ENCODE data around the gene FGF18. TPM values are rescaled to one million over a fixed set of nuclear protein-coding genes. Genes with fewer than 3 reads are reported as not detected.

FGF18 gene
- total RNA-seq, 1 experiment from 2014 or later: 0.94 TPM

DNA sequence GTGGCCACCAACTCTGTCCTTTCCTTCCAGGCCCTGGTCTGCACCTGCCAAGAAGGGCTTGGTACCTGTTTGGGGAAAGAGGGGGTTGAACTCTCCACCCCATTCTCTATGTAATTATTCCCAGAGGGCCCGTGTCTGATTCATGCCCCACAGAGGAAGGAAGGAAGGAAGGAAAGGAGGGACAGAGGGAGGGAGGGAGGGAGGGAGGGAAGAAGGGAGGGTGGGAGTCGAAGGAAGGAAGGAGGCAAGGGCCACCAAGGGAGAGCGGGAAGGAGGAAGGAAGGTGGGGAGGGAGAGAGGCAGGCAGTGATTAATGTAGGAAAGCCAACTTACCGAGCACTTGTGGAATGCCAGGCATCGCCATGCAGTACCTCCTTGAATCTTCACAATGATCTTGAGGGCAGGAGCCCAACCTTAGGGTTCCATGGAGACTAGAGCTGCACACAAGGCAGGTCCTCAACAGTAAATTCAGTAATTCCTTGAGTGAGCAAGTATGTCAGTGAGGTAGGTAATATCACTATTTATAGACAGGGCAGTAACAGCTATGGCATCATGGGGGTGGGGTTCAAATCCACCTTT lies 75.8 kb downstream of the FGF18 start:
- H3K9me3 Mint-ChIP-seq: no peaks in the 10 kb centered on the region
- no peak overlapping the region for H3K9ac ChIP-seq (ENCODE audit: extremely low read depth, insufficient read length, low read length)

More for the DNA sequence above, 75.8 kb downstream of the FGF18 start:
- Histone ChIP-seq H2BK15ac (ENCODE audit: low read depth, low read length) (no peak overlapping the region), H3T11ph (ENCODE audit: low read length) (no peak overlapping the region), H2BK120ac (ENCODE audit: low read depth, low read length, poor library complexity, severe bottlenecking) (no peak overlapping the region), H3K4me2 (ENCODE audit: insufficient read depth, insufficient read length, low read length) (no peak overlapping the region), H4K5ac (ENCODE audit: insufficient read length, low read depth, low read length) (no peak overlapping the region), H3K9me3 (ENCODE audit: control insufficient read depth, low read depth, low read length) (no peaks in the 10 kb centered on the region), H2BK20ac (ENCODE audit: low read depth, low read length, poor library complexity, severe bottlenecking) (no peak overlapping the region), H2AK5ac (ENCODE audit: insufficient read length, low read length) (no peak overlapping the region), H3K4me1 (ENCODE audit: insufficient read depth, low read length) (peaks cover 4% of the 10 kb centered on the region; the same call in 1 of the 2 replicates), H4K20me1 (ENCODE audit: control insufficient read depth, insufficient read depth, insufficient read length) (no peaks in the 10 kb centered on the region), H3K79me2 (ENCODE audit: insufficient read depth, low read length) (no peaks in the 10 kb centered on the region), H2BK12ac (ENCODE audit: insufficient read length, low read depth, low read length) (no peak overlapping the region), H3K27ac (ENCODE audit: insufficient read length, low read depth, low read length) (no peak overlapping the region), H3K27me3 (ENCODE audit: insufficient read depth, low read length) (no peaks in the 10 kb centered on the region), H3K23ac (ENCODE audit: insufficient read length, low read depth, low read length) (no peak overlapping the region), H3K18ac (ENCODE audit: insufficient read length, low read depth, low read length) (no peak overlapping the region), H2AFZ (ENCODE audit: low read length) (no peak overlapping the region), H4K8ac (replicated peaks; ENCODE audit: insufficient read length, low read depth, low read length) (no peak overlapping the region), H3K14ac (ENCODE audit: insufficient read depth, low read length) (no peak overlapping the region), H3K56ac (ENCODE audit: insufficient read length, low read depth, low read length) (no peak overlapping the region), H3K79me1 (ENCODE audit: insufficient read depth, low read depth, low read length, poor library complexity, severe bottlenecking) (no peaks in the 10 kb centered on the region), H2BK5ac (ENCODE audit: insufficient read length, low read length) (no peak overlapping the region), H4K91ac (ENCODE audit: insufficient read length, low read depth, low read length) (no peak overlapping the region), H3K4ac (ENCODE audit: low read depth, low read length) (no peak overlapping the region), H3K23me2 (ENCODE audit: insufficient read length, low read depth, low read length, poor library complexity, severe bottlenecking) (no peaks in the 10 kb centered on the region)
- H3K36me3 Mint-ChIP-seq (ENCODE audit: insufficient read depth in 1 of 3, low read depth in 3 of 3): no peaks in the 10 kb centered on the region
- WGBS (ENCODE audit: extremely low coverage, insufficient read length, low lambda C conversion rate): no CpG with 5 or more reads among the region's 5 CpGs
- no peak for DNase-seq
- peak overlapping the region; percentile 89 to 94 (median 89); a peak in 4 of 7 replicates for H3K27ac Mint-ChIP-seq
- peaks cover 2% of the 10 kb centered on the region; the same call in 1 of the 2 replicates for H3K27me3 Mint-ChIP-seq (ENCODE audit: low read depth)
- H3K4me3 Mint-ChIP-seq: no peak overlapping the region
- TF ChIP-seq, protein P1, sequence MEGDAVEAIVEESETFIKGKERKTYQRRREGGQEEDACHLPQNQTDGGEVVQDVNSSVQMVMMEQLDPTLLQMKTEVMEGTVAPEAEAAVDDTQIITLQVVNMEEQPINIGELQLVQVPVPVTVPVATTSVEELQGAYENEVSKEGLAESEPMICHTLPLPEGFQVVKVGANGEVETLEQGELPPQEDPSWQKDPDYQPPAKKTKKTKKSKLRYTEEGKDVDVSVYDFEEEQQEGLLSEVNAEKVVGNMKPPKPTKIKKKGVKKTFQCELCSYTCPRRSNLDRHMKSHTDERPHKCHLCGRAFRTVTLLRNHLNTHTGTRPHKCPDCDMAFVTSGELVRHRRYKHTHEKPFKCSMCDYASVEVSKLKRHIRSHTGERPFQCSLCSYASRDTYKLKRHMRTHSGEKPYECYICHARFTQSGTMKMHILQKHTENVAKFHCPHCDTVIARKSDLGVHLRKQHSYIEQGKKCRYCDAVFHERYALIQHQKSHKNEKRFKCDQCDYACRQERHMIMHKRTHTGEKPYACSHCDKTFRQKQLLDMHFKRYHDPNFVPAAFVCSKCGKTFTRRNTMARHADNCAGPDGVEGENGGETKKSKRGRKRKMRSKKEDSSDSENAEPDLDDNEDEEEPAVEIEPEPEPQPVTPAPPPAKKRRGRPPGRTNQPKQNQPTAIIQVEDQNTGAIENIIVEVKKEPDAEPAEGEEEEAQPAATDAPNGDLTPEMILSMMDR (conservative IDR thresholded peaks at IDR 0.05): no peak
- peaks cover 15 to 26% of the 10 kb centered on the region in 2 experiments for H3K4me1 Mint-ChIP-seq
